Immature natural killer cell (primary cell): ENCODE results near the gene NRXN2. TPM values are rescaled to one million over a fixed set of nuclear protein-coding genes. Genes with fewer than 3 reads are reported as not detected.

Experiments
- DNase-seq, 3 donors: peaks; one replicate each; pipeline ENCODE4 v3.0.0; 2022; ENCODE audit warnings: mixed read lengths in 1 of 3
- H3K27ac Mint-ChIP-seq, 6 donors: one replicate each; pipeline ENCODE4 v1.8.0; 2020; ENCODE audit warnings: mixed read lengths in 6 of 6, mild to moderate bottlenecking in 5 of 6, inconsistent platforms in 4 of 6, moderate library complexity in 3 of 6
- H3K27me3 Mint-ChIP-seq, 3 donors: one replicate each; pipeline ENCODE4 v1.8.0; 2020 to 2021; ENCODE audit warnings: low read depth in 3 of 3, mild to moderate bottlenecking in 3 of 3, mixed read lengths in 3 of 3, moderate library complexity in 3 of 3, inconsistent platforms in 1 of 3
- H3K36me3 Mint-ChIP-seq, 3 donors: one replicate each; pipeline ENCODE4 v1.8.0; 2020; ENCODE audit warnings: mixed read lengths in 3 of 3, inconsistent platforms in 2 of 3, mild to moderate bottlenecking in 2 of 3
- H3K4me1 Mint-ChIP-seq, 2 donors: one replicate each; pipeline ENCODE4 v1.8.0; 2020; ENCODE audit warnings: inconsistent platforms in 2 of 2, mild to moderate bottlenecking in 2 of 2, mixed read lengths in 2 of 2, moderate library complexity in 1 of 2
- H3K4me3 Mint-ChIP-seq, 5 donors: one replicate each; pipeline ENCODE4 v1.8.0; 2020; ENCODE audit warnings: mild to moderate bottlenecking in 5 of 5, mixed read lengths in 5 of 5, inconsistent platforms in 3 of 5, moderate library complexity in 3 of 5
- H3K9me3 Mint-ChIP-seq, 6 donors: one replicate each; pipeline ENCODE4 v1.8.0; 2020; ENCODE audit warnings: mild to moderate bottlenecking in 6 of 6, mixed read lengths in 6 of 6, inconsistent platforms in 4 of 6, moderate library complexity in 3 of 6
- polyA plus RNA-seq, 3 donors: library from polyadenylated mRNA; unstranded; fragments of 300-500 nt; fragmentation: Illumina TruSeq; gene quantifications; one replicate each; pipeline ENCODE4 v1.2.3, GENCODE V29; 2021

NRXN2 gene
- 1 to 10 TPM in 2 of 3 donors, under 1 TPM in 1; 0.44 to 3.6 (median 3.2) TPM for polyA plus RNA-seq

DNA sequence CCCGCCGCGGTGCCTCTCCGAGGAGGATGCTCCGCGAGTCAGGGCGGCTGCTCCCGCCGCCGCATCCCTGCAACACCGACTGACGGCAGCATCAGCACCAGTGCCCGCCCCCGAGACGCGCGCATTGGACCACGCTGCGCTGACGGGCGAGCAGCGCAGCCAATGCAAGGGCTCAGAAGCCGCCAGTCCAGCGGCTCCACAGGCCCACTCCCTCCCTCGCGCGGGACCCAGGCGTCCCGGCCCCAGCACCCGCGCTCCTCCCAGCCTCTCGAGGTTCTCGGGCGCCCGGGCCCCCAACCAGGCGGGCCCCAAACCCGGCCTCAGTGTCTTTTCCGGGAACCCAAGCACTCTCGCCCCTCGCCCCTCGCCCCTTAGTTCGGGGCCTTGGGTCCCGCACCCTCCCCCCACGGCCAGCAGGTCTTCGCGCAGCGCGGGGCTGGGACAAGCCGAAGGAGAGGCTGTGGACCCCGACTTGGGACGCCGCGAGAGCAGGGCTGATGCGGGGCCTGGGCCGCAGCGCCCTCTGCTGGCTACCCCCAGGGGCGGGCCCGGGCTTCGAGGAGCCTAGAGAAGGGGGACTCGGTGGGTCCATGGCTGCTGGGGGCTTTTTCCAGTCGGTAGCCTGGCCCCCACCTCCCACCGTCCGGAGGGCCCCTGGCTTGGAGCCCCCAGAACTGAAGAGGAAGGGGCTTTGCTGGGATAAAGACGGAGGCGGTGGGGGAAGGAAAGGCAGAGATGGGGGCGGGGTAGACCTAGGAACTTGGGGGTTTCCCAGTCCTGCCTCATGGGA, at the start of gene NRXN2:
Gene NRXN2, minus strand, starts transcription at position 81 of the 790 bp plus-strand sequence. CDS start 9,498 bp downstream, outside the sequence.
- H3K4me1 Mint-ChIP-seq, result peaks cover 14 to 15% of the 10 kb centered on the region in 2 donors
- peak within 1 kb of the TSS in 4 of 6 donors; percentile 22 to 80 (median 51) for H3K27ac Mint-ChIP-seq
- H3K9me3 Mint-ChIP-seq, result no peaks in the 10 kb centered on the region
- peak; percentile 78 to 83 (median 81) for DNase-seq
- peaks cover 0 to 6% (median 4%) of the 10 kb centered on the region in 3 donors for H3K36me3 Mint-ChIP-seq
- peak within 1 kb of the TSS; percentile 50 to 75 (median 69) for H3K4me3 Mint-ChIP-seq
- peaks cover 3% of the 10 kb centered on the region in 3 donors for H3K27me3 Mint-ChIP-seq

DNA sequence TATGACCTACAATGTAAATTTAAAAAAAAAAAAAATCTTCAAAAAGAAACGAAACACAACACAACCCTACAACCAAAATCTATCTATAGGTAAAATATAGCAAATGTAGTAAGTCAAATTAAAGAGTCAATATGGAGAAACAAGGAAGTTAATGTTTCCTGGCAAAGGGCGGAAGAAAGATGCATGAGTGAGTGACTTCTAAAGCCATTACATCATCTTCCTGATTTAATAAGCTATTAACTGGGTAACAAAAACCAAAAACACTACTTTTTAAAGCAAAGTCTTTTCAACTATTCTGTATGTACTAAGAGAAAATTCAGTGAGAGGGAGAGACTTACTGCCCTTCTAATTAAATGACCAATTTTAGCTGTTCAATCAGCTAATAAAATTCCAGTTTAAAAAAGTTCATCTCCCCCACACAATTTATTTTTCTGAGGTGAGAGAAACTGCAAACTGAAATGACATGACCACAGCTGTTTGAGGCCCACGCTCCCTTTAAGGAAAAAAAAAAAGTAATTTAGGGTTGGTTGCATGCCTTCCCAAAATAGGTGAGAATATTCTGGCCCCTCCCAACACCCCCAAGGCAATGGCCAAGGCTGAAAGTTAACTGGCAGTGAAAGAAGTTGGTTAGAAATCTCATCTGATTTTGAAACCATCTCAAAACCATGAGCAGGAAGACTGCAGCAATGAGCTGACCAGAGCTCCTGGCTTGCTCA, 49.5 kb upstream of the NRXN2 start:
- peaks cover 34 to 86% (median 78%) of the 10 kb centered on the region in 3 donors for H3K36me3 Mint-ChIP-seq
- H3K9me3 Mint-ChIP-seq, result no peaks in the 10 kb centered on the region
- no peak for DNase-seq
- H3K4me1 Mint-ChIP-seq, result peaks cover 70 to 95% of the 10 kb centered on the region in 2 donors
- peaks cover 12 to 39% (median 23%) of the 10 kb centered on the region in 3 donors for H3K27me3 Mint-ChIP-seq
- no peak overlapping the region for H3K4me3 Mint-ChIP-seq
- H3K27ac Mint-ChIP-seq, result peak overlapping the region in 4 of 6 donors; percentile 14 to 72 (median 62)

DNA sequence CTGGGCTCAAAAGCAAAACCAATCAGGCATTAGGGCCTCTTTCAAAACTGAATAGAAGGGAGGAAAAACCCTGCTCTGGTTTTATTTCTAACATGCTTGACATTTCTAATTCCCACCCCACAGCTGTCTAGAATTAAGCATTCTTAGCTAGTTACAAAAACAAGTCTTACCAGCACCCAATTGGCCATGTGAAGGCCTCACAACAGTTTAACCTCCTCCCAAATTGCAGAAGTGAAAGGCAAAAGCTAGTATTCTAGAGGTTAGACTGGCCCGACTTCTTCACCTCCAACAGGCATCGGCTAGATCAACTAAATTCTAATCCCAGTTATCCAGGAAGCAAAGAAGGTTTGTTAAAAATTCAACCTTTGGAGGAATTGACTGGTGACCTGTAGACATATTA, 48.9 kb upstream of the NRXN2 start:
- peaks cover 70 to 95% of the 10 kb centered on the region in 2 donors for H3K4me1 Mint-ChIP-seq
- no peaks in the 10 kb centered on the region for H3K9me3 Mint-ChIP-seq
- H3K4me3 Mint-ChIP-seq, result no peak overlapping the region
- no peak for DNase-seq
- peaks cover 13 to 37% (median 21%) of the 10 kb centered on the region in 3 donors for H3K27me3 Mint-ChIP-seq
- peak overlapping the region in 5 of 6 donors; percentile 20 to 80 (median 64) for H3K27ac Mint-ChIP-seq
- peaks cover 34 to 84% (median 78%) of the 10 kb centered on the region in 3 donors for H3K36me3 Mint-ChIP-seq

DNA sequence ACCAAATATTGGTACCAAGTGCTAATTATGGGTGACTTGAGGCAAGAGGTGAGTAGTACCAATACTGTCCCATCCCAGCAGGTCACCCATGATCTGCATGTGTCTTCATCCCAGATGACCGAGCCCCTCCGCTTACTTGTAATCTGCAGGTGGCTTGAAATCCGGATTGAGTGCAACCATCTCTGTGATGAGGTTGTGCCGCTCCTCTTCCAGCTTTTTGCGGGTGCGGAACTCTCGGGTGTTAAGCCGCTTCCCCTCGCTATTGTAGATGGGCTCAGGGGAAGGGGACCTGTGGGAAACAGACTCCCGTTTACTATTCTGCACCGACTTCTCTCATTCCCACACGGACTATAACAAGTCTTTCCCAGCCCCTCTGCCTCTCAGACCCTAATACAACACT, 47.1 kb upstream of the NRXN2 start:
- Mint-ChIP-seq H3K27me3 (peaks cover 15 to 41% (median 26%) of the 10 kb centered on the region in 3 donors), H3K27ac (peak overlapping the region in 5 of 6 donors; percentile 11 to 69 (median 57)), H3K36me3 (peaks cover 35 to 78% (median 67%) of the 10 kb centered on the region in 3 donors), H3K4me3 (no peak overlapping the region), H3K9me3 (no peaks in the 10 kb centered on the region), H3K4me1 (peaks cover 66 to 92% of the 10 kb centered on the region in 2 donors)
- no peak for DNase-seq

DNA sequence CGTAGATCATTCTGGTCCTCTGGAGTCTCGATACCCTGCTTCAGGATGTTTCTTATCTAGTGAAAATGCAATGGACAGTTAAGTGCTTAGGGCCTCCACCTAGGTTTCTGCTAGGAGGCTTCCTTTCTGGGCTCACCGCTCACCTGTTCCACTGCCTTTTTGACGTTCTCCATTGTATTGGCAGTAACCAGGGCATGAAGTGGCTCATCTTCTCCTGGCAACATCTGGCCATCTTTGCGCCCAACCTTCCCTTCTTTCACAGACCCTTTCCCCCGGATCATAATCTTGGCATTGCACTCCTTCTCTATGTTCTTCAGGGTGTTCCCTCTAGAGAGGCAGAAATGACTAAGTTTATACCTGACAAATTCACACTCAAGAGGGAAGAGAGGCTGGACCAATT, 46.3 kb upstream of the NRXN2 start:
- H3K36me3 Mint-ChIP-seq, result peaks cover 42 to 81% (median 71%) of the 10 kb centered on the region in 3 donors
- H3K9me3 Mint-ChIP-seq, result no peaks in the 10 kb centered on the region
- H3K27ac Mint-ChIP-seq, result peak overlapping the region; percentile 4 to 84 (median 53)
- H3K27me3 Mint-ChIP-seq, result peaks cover 19 to 50% (median 34%) of the 10 kb centered on the region in 3 donors
- peaks cover 68 to 93% of the 10 kb centered on the region in 2 donors for H3K4me1 Mint-ChIP-seq
- DNase-seq, result no peak
- H3K4me3 Mint-ChIP-seq, result peak overlapping the region in 1 of 5 donors; percentile 40

- Mint-ChIP-seq H3K4me3 (peak overlapping the region in 3 of 5 donors; percentile 18 to 33 (median 20)), H3K36me3 (peaks cover 41 to 73% (median 62%) of the 10 kb centered on the region in 3 donors), H3K27me3 (peaks cover 19 to 53% (median 36%) of the 10 kb centered on the region in 3 donors), H3K4me1 (peaks cover 73 to 93% of the 10 kb centered on the region in 2 donors), H3K27ac (peak overlapping the region in 5 of 6 donors; percentile 77 to 94 (median 88)), H3K9me3 (no peaks in the 10 kb centered on the region)
- no peak for DNase-seq
These were observed 45.3 kb upstream of the NRXN2 start for GRCh38 chr11:64768300-64768694.

- Mint-ChIP-seq H3K4me3 (peak overlapping the region; percentile 63 to 73 (median 70)), H3K27ac (peak overlapping the region; percentile 77 to 94 (median 88)), H3K36me3 (peaks cover 40 to 72% (median 55%) of the 10 kb centered on the region in 3 donors), H3K4me1 (peaks cover 73 to 93% of the 10 kb centered on the region in 2 donors), H3K27me3 (peaks cover 20 to 56% (median 39%) of the 10 kb centered on the region in 3 donors), H3K9me3 (no peaks in the 10 kb centered on the region)
- DNase-seq, result peak; percentile 78 to 81 (median 79)
These were observed 44.6 kb upstream of the NRXN2 start for GRCh38 chr11:64767344-64768299.

DNA sequence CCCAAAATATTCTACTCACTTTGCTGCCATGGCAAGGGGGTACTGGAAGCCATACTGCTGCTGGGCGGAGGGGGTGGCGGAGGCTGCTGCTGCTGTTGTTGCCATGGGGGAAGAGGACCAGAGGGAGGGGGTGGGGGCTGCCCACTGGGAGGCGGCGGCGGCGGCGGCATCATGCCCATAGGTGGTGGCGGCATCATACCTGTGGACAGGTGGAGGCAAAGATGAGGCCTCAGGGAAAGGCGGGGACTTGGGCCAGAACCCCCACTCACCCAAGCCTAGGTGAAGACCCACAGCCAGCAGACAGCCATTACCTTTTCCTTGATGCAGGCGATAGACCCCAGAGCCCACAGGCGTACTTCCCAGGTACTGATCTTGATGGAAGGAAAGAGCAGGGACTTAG, 43.9 kb upstream of the NRXN2 start:
- Mint-ChIP-seq H3K4me1 (peaks cover 73 to 93% of the 10 kb centered on the region in 2 donors), H3K4me3 (peak overlapping the region in 4 of 5 donors; percentile 63 to 80 (median 71)), H3K36me3 (peaks cover 46 to 67% (median 53%) of the 10 kb centered on the region in 3 donors), H3K27ac (peak overlapping the region in 5 of 6 donors; percentile 80 to 94 (median 88)), H3K27me3 (peaks cover 23 to 63% (median 43%) of the 10 kb centered on the region in 3 donors), H3K9me3 (no peaks in the 10 kb centered on the region)
- DNase-seq, result no peak

- Mint-ChIP-seq H3K36me3 (peaks cover 45 to 58% (median 45%) of the 10 kb centered on the region in 3 donors), H3K27ac (peak overlapping the region; percentile 85 to 96 (median 92)), H3K4me1 (peaks cover 77 to 93% of the 10 kb centered on the region in 2 donors), H3K4me3 (peak overlapping the region; percentile 74 to 88 (median 85)), H3K9me3 (no peaks in the 10 kb centered on the region), H3K27me3 (peaks cover 26 to 66% (median 44%) of the 10 kb centered on the region in 3 donors)
- peak; percentile 50 to 56 (median 53) for DNase-seq
These were observed 43.1 kb upstream of the NRXN2 start for GRCh38 chr11:64765851-64766665.

- peak in 2 of 3 donors; percentile 26 to 30 for DNase-seq
- H3K9me3 Mint-ChIP-seq, result no peaks in the 10 kb centered on the region
- H3K4me3 Mint-ChIP-seq, result peak overlapping the region; percentile 74 to 88 (median 85)
- peaks cover 38 to 51% (median 39%) of the 10 kb centered on the region in 3 donors for H3K36me3 Mint-ChIP-seq
- H3K27me3 Mint-ChIP-seq, result peaks cover 28 to 64% (median 49%) of the 10 kb centered on the region in 3 donors
- peaks cover 82 to 93% of the 10 kb centered on the region in 2 donors for H3K4me1 Mint-ChIP-seq
- H3K27ac Mint-ChIP-seq, result peak overlapping the region; percentile 90 to 96 (median 92)
These were observed 42.4 kb upstream of the NRXN2 start for GRCh38 chr11:64765291-64765850.

GRCh38 chr11:64764753-64765152, 41.8 kb upstream of the NRXN2 start:
- H3K4me1 Mint-ChIP-seq, result peaks cover 88 to 97% of the 10 kb centered on the region in 2 donors
- peaks cover 28 to 64% (median 49%) of the 10 kb centered on the region in 3 donors for H3K27me3 Mint-ChIP-seq
- no peaks in the 10 kb centered on the region for H3K9me3 Mint-ChIP-seq
- H3K36me3 Mint-ChIP-seq, result peaks cover 34 to 47% (median 37%) of the 10 kb centered on the region in 3 donors
- H3K27ac Mint-ChIP-seq, result peak overlapping the region; percentile 90 to 96 (median 92)
- no peak for DNase-seq
- peak overlapping the region; percentile 74 to 88 (median 85) for H3K4me3 Mint-ChIP-seq
